ENCODE results near the gene MEX3A. TPM values are rescaled to one million over a fixed set of nuclear protein-coding genes. Genes with fewer than 3 reads are reported as not detected.
"Not testable (repeated sequence)": the region's sequence is repeated elsewhere in the genome, so short reads cannot be mapped to it uniquely, and the experiment has no call there.

The MEX3A gene
- total RNA-seq, 1 experiment from 2014 or later: 79.1 TPM

- no peak for TF ChIP-seq ERG (CRISPR knock-in tag; IDR thresholded peaks at IDR 0.05)
- no peak for TF ChIP-seq ATF2 (CRISPR knock-in tag; IDR thresholded peaks at IDR 0.05; ENCODE audit: borderline replicate concordance, low read depth)
- TF ChIP-seq MLX (CRISPR knock-in tag; IDR thresholded peaks at IDR 0.05): no peak
- no peak for TF ChIP-seq GTF2I (CRISPR knock-in tag; conservative IDR thresholded peaks at IDR 0.05)
- TF ChIP-seq SMAD4 (CRISPR knock-in tag; IDR thresholded peaks at IDR 0.05): no peak
Observed at GRCh38 chr1:156045076-156045475, 37.2 kb downstream of the MEX3A start (continued).

GRCh38 chr1:156042828-156043227 is 39.4 kb downstream of the MEX3A start:
- ATAC-seq (no peak), DNase-seq (ENCODE audit: low spot score) (no peak)
- peaks cover 30% of the 10 kb centered on the region for H3K36me3 Mint-ChIP-seq
- no peaks in the 10 kb centered on the region for H3K27me3 Mint-ChIP-seq (ENCODE audit: low read depth)
- H3K27ac Mint-ChIP-seq: no peak overlapping the region
- ChIA-PET CTCF (interaction anchor here (0.5 to 1.3 kb wide), 2 partner anchors 9 to 53 kb away, joined by 3 read pairs; no protein-coding TSS in a partner anchor), POLR2A (no interaction called here)
- H3K4me3 Mint-ChIP-seq: no peak overlapping the region
- no peaks in the 10 kb centered on the region for H3K9me3 Mint-ChIP-seq
- TF ChIP-seq MYBL2 (CRISPR knock-in tag; IDR thresholded peaks at IDR 0.05) (no peak), CDX4 (CRISPR knock-in tag; IDR thresholded peaks at IDR 0.05; ENCODE audit: borderline replicate concordance) (no peak), SMAD3 (CRISPR knock-in tag; IDR thresholded peaks at IDR 0.05; ENCODE audit: borderline replicate concordance) (no peak), E2F4 (CRISPR knock-in tag; IDR thresholded peaks at IDR 0.05; ENCODE audit: borderline replicate concordance, low read depth) (no peak), ZSCAN18 (CRISPR knock-in tag; IDR thresholded peaks at IDR 0.05) (no peak), ZNF671 (CRISPR knock-in tag; IDR thresholded peaks at IDR 0.05) (no peak), ESRRA (CRISPR knock-in tag; IDR thresholded peaks at IDR 0.05; ENCODE audit: borderline replicate concordance) (no peak), SMAD4 (CRISPR knock-in tag; IDR thresholded peaks at IDR 0.05) (no peak), E2F1 (CRISPR knock-in tag; IDR thresholded peaks at IDR 0.05) (no peak), EMX1 (CRISPR knock-in tag; IDR thresholded peaks at IDR 0.05) (no peak), NFATC4 (CRISPR knock-in tag; IDR thresholded peaks at IDR 0.05) (no peak), FOXK1 (CRISPR knock-in tag; IDR thresholded peaks at IDR 0.05) (no peak), ATF3 (CRISPR knock-in tag; conservative IDR thresholded peaks at IDR 0.05) (no peak), ATF1 (CRISPR knock-in tag; IDR thresholded peaks at IDR 0.05) (no peak), ZNF425 (CRISPR knock-in tag; conservative IDR thresholded peaks at IDR 0.05) (no peak)
- H3K4me1 Mint-ChIP-seq: no peaks in the 10 kb centered on the region

GRCh38 chr1:156034991-156035390 is 47.3 kb downstream of the MEX3A start:
- POLR2A ChIA-PET; ATAC-seq; H3K27me3 Mint-ChIP-seq (ENCODE audit: low read depth); H3K9me3 Mint-ChIP-seq; H3K4me3 Mint-ChIP-seq; H3K27ac Mint-ChIP-seq; CTCF ChIA-PET; DNase-seq (ENCODE audit: low spot score); H3K4me1 Mint-ChIP-seq: not testable (repeated sequence)
- H3K36me3 Mint-ChIP-seq: peaks cover 13% of the 10 kb centered on the region

Measured in WTC11 (cell line).